OCI-LY1 (cell line): ENCODE data around the gene CIZ1.
A peak's percentile ranks its signal among the peaks of the same experiment; 100 is the strongest.

ENCODE experiments used
- H2AFZ ChIP-seq: fragments of 200-600 bp; sonication (generic), shearing (Covaris generic); 2 replicates; pipeline ENCODE4 v1.6.0; 2014; ENCODE audit warnings: antibody characterized with exemption, mild to moderate bottlenecking, low read length
- H3F3A ChIP-seq: fragments of 200-600 bp; sonication (generic), shearing (Covaris generic); 2 replicates; pipeline ENCODE4 v1.6.0; 2014; ENCODE audit warnings: mild to moderate bottlenecking, antibody characterized with exemption, low read length, moderate library complexity; ENCODE audit not compliant: insufficient read depth
- H3K27ac ChIP-seq: fragments of 200-600 bp; sonication (generic); 2 replicates; pipeline ENCODE4 v1.5.1; 2014; ENCODE audit warnings: low read length, mixed run types, mild to moderate bottlenecking, low read depth; ENCODE audit not compliant: poor library complexity, severe bottlenecking
- H3K27me3 ChIP-seq: fragments of 200-600 bp; sonication (generic); 2 replicates; pipeline ENCODE4 v1.6.0; 2014; ENCODE audit warnings: antibody characterized with exemption, mild to moderate bottlenecking, low read length, moderate library complexity; ENCODE audit not compliant: insufficient read depth
- H3K36me3 ChIP-seq: fragments of 200-600 bp; sonication (generic); 2 replicates; pipeline ENCODE4 v1.6.1; 2014; ENCODE audit warnings: mild to moderate bottlenecking, antibody characterized with exemption, low read length, moderate library complexity, mixed read lengths; ENCODE audit not compliant: insufficient read depth
- H3K4me1 ChIP-seq: fragments of 200-600 bp; sonication (generic); 2 replicates; pipeline ENCODE4 v1.5.1; 2014; ENCODE audit warnings: mild to moderate bottlenecking, low read length, moderate library complexity; ENCODE audit not compliant: insufficient read depth, severe bottlenecking
- H3K4me2 ChIP-seq: fragments of 200-600 bp; sonication (generic), shearing (Covaris generic); 2 replicates; pipeline ENCODE4 v1.6.1; 2014; ENCODE audit warnings: low read length
- H3K4me3 ChIP-seq: fragments of 200-600 bp; sonication (generic); 2 replicates; pipeline ENCODE4 v1.5.1; 2014; ENCODE audit warnings: low read length, low read depth, mild to moderate bottlenecking, mixed read lengths; ENCODE audit not compliant: poor library complexity, severe bottlenecking
- H3K79me2 ChIP-seq: fragments of 200-600 bp; shearing (Covaris generic); 2 replicates; pipeline ENCODE4 v1.6.1; 2016; ENCODE audit warnings: mixed run types, low read length, mixed read lengths; ENCODE audit not compliant: insufficient read depth
- H3K9ac ChIP-seq: fragments of 200-600 bp; sonication (generic), shearing (Covaris generic); 2 replicates; pipeline ENCODE4 v1.6.1; 2014; ENCODE audit warnings: mild to moderate bottlenecking, low read length, mixed read lengths
- H3K9me2 ChIP-seq: fragments of 200-600 bp; sonication (generic), shearing (Covaris generic); 2 replicates; pipeline ENCODE4 v1.6.1; 2014; ENCODE audit warnings: low read depth, mild to moderate bottlenecking, low read length, mixed read lengths
- H3K9me3 ChIP-seq: fragments of 200-600 bp; shearing (Covaris generic); 2 replicates; pipeline ENCODE4 v1.6.1; 2014; ENCODE audit warnings: low read length, mixed read lengths
- H4K20me1 ChIP-seq: fragments of 200-600 bp; sonication (generic), shearing (Covaris generic); 2 replicates; pipeline ENCODE4 v1.6.0; 2016; ENCODE audit warnings: mild to moderate bottlenecking, low read length; ENCODE audit not compliant: insufficient read depth
- EZH2 ChIP-seq: fragments of 200-600 bp; sonication (generic), shearing (Covaris generic); IDR thresholded peaks from 2 replicates; pipeline ENCODE4 v1.8.0; 2017; ENCODE audit warnings: borderline replicate concordance, mixed run types, mild to moderate bottlenecking, antibody characterized with exemption, low read length, moderate library complexity, mixed read lengths
- TF ChIP-seq, protein P1 (sequence below): fragments of 200-600 bp; sonication (generic), shearing (Covaris generic); IDR thresholded peaks from 2 replicates; pipeline ENCODE4 v1.5.1; 2017; ENCODE audit warnings: mild to moderate bottlenecking, antibody characterized with exemption, low read length, moderate library complexity, mixed read lengths

Gene CIZ1

DNA sequence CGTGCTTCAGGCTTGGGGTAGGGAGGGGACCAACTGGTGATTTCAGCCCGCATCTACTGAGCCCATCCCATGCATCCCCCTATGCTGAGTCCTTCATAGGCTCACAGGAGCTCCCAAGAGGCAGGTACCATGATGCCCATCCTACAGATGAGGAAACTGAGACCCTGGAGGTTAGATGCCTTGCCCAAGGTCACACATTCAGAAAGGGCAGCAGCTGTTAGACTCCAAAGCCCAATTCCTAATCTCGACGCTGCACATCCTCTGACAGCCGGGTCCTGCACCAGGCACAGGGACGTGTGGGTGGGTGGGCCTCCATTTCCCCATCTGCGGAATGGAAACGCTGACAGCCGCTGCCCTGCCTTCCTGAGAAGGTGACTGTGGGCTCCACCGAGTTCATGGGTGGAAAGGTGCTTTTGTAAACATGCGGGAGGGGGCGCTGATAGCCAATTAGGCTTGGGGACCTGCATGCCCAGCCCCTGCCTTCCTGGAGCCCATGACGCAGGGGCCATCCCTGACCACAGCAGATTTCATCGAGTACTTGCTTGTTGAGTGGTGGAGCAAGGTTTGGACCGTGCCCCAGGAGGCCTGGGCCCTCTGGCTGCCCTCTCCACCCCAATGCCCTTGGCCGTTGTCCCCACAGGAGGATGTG lies 14.0 kb upstream of the CIZ1 start:
- Histone ChIP-seq H3K4me1 (peaks cover 23% of the 10 kb centered on the region), H3K36me3 (no peaks in the 10 kb centered on the region), H3K9ac (no peak overlapping the region), H4K20me1 (no peaks in the 10 kb centered on the region), H3K9me3 (no peaks in the 10 kb centered on the region), H3K4me2 (no peak overlapping the region), H3K27me3 (peaks cover 34% of the 10 kb centered on the region), H3K9me2 (no peaks in the 10 kb centered on the region), H2AFZ (no peak overlapping the region), H3K4me3 (no peak overlapping the region), H3F3A (no peaks in the 10 kb centered on the region), H3K79me2 (no peaks in the 10 kb centered on the region), H3K27ac (no peak overlapping the region)
- TF ChIP-seq, protein P1, sequence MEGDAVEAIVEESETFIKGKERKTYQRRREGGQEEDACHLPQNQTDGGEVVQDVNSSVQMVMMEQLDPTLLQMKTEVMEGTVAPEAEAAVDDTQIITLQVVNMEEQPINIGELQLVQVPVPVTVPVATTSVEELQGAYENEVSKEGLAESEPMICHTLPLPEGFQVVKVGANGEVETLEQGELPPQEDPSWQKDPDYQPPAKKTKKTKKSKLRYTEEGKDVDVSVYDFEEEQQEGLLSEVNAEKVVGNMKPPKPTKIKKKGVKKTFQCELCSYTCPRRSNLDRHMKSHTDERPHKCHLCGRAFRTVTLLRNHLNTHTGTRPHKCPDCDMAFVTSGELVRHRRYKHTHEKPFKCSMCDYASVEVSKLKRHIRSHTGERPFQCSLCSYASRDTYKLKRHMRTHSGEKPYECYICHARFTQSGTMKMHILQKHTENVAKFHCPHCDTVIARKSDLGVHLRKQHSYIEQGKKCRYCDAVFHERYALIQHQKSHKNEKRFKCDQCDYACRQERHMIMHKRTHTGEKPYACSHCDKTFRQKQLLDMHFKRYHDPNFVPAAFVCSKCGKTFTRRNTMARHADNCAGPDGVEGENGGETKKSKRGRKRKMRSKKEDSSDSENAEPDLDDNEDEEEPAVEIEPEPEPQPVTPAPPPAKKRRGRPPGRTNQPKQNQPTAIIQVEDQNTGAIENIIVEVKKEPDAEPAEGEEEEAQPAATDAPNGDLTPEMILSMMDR = peak; percentile 21; the same call in 1 of the 2 replicates
- no peak for TF ChIP-seq EZH2

DNA sequence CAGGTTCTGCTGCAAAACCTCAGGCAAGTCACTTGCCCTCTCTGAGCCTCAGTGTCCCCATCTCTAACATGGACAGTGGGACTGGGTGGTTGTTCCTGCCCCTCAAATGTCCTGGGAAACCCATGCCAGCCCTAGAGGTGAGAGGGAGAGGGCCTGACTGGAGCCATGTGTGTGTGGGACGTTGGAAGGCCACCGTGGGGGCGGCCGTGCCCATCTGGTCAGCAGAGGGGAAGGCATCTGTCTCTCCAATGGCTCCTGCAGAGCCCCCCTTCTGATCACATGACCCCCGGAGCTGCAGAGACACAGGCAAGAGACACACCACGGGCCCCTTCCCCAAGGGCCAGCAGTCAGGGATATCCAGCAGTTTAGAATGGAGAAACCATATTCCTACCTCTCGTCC lies 13.5 kb upstream of the CIZ1 start:
- Histone ChIP-seq H3K27me3 (peaks cover 34% of the 10 kb centered on the region), H2AFZ (no peak overlapping the region), H4K20me1 (no peaks in the 10 kb centered on the region), H3K9me2 (no peaks in the 10 kb centered on the region), H3K4me2 (no peak overlapping the region), H3K9me3 (no peaks in the 10 kb centered on the region), H3K4me1 (peaks cover 23% of the 10 kb centered on the region), H3F3A (no peaks in the 10 kb centered on the region), H3K9ac (no peak overlapping the region), H3K27ac (no peak overlapping the region), H3K79me2 (no peaks in the 10 kb centered on the region), H3K4me3 (no peak overlapping the region), H3K36me3 (no peaks in the 10 kb centered on the region)
- TF ChIP-seq EZH2 = no peak
- TF ChIP-seq, protein P1 = no peak

DNA sequence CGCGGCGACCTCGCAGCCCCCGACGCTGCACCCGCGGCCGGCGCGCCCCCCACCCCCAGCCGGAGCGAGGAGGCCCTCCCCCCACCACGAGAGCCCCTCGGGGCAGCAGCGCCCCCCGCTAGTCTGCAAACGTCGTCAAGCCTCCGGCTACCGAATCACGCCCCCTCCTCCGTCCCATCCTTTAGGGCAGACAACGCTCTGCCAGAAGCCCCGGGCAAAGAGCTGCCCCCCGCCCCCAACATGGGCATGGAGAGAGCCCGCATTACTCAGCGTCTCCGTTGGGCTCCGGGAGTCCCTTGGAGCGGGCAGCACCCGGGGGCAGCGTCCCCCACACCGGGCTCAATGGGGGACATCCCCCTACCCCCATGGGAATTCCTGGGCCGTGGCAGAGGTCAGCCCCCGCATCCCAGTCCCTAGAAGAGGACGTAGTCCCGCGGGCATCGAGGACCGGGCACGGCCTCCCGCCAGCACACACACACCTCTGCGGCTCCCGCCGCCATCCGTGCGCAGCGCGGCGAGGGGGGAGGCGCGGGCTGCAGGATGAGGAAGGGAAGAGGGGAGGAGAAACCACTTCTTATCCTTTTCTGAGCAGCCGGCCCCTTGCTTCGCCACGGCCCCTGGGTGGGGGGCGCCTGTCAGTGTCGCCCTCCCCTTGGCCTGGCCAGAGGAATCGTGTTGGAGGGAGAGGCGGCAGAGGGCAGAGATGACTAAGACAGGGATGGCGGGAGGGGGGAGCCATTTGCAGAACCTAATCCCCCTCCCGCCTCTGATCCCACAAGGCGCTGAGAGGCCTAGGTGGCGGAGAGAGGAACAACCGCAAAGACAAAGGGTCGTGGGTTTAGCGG lies 12.6 kb upstream of the CIZ1 start:
- H2AFZ ChIP-seq = no peak overlapping the region

More for the DNA sequence above, 12.6 kb upstream of the CIZ1 start:
- no peaks in the 10 kb centered on the region for H3K36me3 ChIP-seq
- H3K4me2 ChIP-seq = peak overlapping the region; percentile 97
- no peaks in the 10 kb centered on the region for H3K9me2 ChIP-seq
- TF ChIP-seq, protein P1 = no peak
- TF ChIP-seq EZH2 = no peak
- peak overlapping the region; percentile 53; the same call in 1 of the 2 replicates for H3K9ac ChIP-seq
- peak overlapping the region; percentile 71 for H3K4me3 ChIP-seq
- no peaks in the 10 kb centered on the region for H3K79me2 ChIP-seq
- H3K9me3 ChIP-seq = no peaks in the 10 kb centered on the region
- H3K4me1 ChIP-seq = peaks cover 23% of the 10 kb centered on the region
- H4K20me1 ChIP-seq = no peaks in the 10 kb centered on the region
- no peak overlapping the region for H3K27ac ChIP-seq
- peaks cover 27% of the 10 kb centered on the region for H3K27me3 ChIP-seq
- H3F3A ChIP-seq = no peaks in the 10 kb centered on the region
